LHCN-M2 (cell line): ENCODE data around the gene LRRN1. TPM values are rescaled to one million over a fixed set of nuclear protein-coding genes. Genes with fewer than 3 reads are reported as not detected.

Experiments
- DNase-seq: peaks from one replicate; pipeline ENCODE4 v3.0.0-alpha.2; 2012; ENCODE audit warnings: low read depth
- polyA plus RNA-seq: library from polyadenylated mRNA; unstranded; fragments of >200 nt; gene quantifications from one replicate; pipeline ENCODE4 v1.2.1, GENCODE V29; 2012; ENCODE audit warnings: missing spikeins
- total RNA-seq: library from RNA; depleted of rRNA; stranded (reverse); fragments of >200 nt; gene quantifications from 2 replicates; pipeline ENCODE4 v1.2.3, GENCODE V29; 2014; rRNA removed

Gene LRRN1
- not detected in 2 replicates for total RNA-seq
- polyA plus RNA-seq: not detected

GRCh38 chr3:3799173-3800079 lies at the start of gene LRRN1:
TSS of gene LRRN1 (plus strand) at chr3:3799431. CDS start at chr3:3844642, 45,211 bp downstream.
- no peak for DNase-seq

GRCh38 chr3:3753416-3753815 lies 45.8 kb upstream of the LRRN1 start:
- DNase-seq: no peak

DNA sequence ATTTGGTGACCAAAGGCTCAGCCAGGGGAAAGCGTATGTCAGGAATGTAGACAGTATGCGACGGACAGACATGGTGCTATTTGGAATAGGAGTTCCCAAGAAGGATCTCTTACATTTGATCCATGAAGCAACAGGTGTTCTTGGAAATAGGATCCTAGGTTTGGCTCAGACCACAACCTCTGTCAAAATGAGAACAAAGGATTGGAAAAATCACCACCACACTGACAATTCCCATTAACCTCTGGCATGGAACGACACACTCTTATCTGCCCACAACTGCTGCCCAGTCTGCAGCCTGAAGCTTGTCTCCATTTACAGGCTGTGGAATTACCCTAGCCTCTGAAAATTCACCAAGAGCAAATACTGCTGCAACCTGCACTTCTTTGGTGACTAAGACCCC lies 33.6 kb upstream of the LRRN1 start:
- no peak for DNase-seq

DNA sequence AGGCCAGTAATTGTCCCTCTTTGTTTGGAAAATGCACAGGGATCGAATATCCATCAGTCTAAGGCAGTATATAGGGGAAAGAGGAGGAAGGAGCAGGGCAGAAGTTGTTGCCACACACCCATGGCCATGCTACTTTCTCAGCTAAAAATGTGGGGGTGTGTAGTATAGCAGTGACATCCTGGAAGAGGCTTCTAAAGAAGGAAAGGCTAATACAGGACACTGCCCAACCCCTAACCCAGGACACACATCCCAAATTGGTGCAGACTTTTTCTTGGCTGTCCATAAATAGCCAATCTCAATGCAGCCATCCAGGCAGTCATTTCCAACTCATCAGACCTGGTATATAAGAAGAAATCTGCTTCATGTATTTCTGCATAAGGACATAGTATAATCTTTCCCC lies 33.1 kb upstream of the LRRN1 start:
- no peak for DNase-seq

DNA sequence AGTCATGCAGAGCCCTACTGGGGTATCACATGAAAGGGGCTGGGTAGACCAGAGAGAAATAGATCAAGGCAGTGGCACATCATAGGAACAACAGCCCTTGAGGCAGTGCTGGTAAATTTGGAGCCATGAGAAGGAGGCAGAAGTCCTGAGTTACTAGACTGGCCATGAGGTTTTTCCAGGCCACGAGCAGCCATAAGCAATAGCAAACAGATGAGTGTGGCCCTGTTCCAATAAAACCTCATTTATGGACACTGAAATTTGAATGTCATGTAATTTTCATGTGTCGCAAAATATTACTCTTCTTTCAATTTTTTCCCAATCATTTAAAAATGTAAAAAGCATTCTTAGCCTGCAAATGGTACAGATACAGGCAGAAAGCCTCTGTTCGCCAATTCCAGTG lies 28.1 kb upstream of the LRRN1 start:
- DNase-seq: no peak

DNA sequence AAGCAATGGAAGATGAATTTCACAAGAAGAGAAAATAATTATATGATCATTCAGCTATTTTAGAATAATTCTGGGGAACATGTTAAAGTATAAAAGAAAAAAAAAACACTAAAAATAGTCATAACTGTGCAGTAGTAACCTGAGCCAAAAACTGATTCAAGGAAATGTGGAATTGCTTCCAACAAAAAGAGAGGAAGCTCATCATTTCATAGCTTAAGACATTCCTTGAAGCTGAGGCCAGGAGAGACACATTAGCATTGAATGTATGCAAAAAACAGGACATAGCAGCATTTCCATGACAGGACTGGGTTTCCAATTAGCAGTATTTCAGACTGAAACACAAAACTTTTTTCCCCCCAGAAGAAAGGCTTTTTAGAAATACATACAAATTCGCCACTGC lies 27.7 kb upstream of the LRRN1 start:
- no peak for DNase-seq

DNA sequence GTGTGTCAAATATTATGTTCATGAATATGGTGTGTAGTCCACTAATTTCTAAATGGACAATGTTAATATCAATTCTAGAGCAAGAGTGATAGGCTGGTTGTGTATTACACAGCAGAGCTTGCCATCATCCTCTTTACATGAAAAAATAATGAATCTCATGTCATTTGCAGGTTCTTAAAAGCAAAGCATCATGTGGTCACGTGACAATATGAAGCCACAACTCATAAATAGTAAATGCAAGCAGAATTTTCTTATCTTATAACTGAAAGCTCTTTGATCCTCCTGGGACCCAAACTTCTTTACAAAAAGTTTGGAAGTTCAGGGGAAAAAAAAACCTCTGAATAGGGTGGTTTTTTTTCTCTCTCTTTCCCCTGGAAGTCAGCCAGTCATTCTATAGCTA lies 26.9 kb upstream of the LRRN1 start:
- no peak for DNase-seq

GRCh38 chr3:3772920-3773319 lies 26.3 kb upstream of the LRRN1 start:
- DNase-seq: no peak

DNA sequence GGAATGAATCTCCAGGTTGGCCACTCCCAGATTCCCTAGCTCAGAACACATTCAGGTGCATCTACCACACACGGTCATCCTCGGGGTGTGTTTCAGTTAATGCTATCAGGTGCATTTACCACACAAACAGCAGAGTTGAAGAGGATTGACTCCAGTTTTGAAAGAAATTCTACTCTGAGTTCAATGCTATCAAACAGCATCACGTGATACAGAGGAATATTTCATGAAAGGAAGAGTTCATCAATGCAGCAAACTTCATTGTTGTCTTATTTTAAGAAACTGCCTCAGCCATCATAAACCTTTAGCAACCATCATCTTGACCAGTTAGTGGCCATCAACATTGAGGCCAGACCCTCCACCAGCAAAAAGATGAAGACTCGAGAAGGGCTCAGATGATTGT lies 22.6 kb upstream of the LRRN1 start:
- no peak for DNase-seq

DNA sequence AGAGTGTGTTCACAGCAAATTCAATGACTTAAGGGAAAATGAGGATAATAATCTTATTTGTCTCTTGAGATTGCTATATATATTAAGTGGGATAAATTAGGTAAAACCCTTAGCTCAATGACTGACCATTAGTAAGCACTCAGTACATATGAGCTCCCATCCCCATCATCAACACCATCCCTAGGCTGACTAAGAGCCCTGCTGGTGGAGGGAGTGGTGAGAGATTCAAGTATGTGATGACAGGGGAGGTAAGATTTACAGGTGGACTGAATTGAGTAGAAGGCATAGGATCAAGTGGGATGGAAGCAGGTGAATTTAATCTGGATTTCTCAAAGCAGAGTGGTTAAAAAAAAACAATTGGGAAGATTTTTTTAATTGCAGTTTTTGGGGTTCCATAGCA lies 21.0 kb upstream of the LRRN1 start:
- DNase-seq: no peak

- no peak for DNase-seq
These were observed 20.5 kb upstream of the LRRN1 start for GRCh38 chr3:3778641-3779270.

- no peak for DNase-seq
These were observed 16.8 kb upstream of the LRRN1 start for GRCh38 chr3:3782457-3782856.

GRCh38 chr3:3783210-3783609 lies 16.0 kb upstream of the LRRN1 start:
- DNase-seq: no peak

- DNase-seq: no peak
These were observed 15.5 kb upstream of the LRRN1 start for GRCh38 chr3:3783696-3784095.

- DNase-seq: no peak
These were observed 6.8 kb upstream of the LRRN1 start for GRCh38 chr3:3792391-3792790.

- no peak for DNase-seq
These were observed 559 bp upstream of the LRRN1 start for GRCh38 chr3:3798631-3799113.

DNA sequence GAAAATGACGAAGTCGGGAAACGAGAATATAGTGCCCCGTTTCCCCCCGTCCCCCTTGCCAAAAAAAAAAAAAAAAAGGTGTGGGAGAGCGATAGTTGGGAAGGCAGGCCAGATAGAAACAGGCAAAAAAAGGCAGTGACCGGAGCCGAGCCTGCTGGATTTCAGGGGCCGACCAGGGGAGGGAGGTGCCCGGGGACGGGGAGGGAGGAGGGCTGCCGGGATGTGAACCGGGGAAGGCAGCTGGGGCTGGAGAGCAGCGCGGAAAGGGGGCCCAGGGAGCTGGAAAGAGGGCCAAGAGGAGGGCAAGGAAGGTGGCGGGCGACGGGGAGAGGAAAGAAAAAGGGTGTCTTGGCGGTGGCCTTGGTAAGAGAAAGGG lies 837 bp downstream of the LRRN1 start:
- no peak for DNase-seq

- DNase-seq: no peak
These were observed 1.7 kb downstream of the LRRN1 start for GRCh38 chr3:3800685-3801493.

- no peak for DNase-seq
These were observed 2.2 kb downstream of the LRRN1 start for GRCh38 chr3:3801494-3801841.

DNA sequence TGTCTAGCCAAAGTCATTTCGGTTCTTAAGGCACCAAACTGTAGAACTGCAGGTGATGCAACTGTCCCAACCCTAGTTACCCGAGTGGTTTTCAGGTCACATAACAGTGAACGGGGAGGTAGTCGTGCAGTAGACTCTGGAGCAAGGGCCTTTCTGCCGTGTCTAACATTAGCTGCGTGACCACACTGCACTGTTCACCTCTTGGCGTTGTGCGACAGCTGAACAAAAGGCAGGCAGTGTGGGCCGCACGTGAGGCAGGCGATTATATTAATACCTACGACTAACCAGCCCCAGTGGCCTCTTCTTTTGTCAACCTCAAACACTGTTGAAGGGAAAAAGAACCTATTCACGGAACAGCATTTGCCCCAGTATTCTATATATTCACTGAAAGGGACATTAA lies 2.8 kb downstream of the LRRN1 start:
- DNase-seq: no peak

DNA sequence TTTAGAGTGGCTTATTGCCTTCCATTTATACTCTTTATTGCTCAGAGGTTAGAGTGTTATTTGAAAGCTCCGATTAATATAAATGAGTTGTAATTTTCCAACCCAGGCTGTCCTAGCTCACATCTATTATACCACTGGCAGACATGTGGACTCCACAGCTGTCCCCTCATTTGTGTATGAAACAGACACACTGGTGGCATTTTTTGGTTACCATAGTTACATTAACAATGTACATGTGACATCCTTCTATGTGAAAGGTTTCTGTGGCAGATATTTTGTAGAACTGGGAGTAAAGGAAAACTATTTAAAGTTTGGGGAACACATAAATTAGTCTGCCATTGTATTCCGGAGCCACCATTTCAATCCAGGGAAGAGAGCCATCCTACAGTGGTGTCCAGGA lies 5.3 kb downstream of the LRRN1 start:
- DNase-seq: no peak

DNA sequence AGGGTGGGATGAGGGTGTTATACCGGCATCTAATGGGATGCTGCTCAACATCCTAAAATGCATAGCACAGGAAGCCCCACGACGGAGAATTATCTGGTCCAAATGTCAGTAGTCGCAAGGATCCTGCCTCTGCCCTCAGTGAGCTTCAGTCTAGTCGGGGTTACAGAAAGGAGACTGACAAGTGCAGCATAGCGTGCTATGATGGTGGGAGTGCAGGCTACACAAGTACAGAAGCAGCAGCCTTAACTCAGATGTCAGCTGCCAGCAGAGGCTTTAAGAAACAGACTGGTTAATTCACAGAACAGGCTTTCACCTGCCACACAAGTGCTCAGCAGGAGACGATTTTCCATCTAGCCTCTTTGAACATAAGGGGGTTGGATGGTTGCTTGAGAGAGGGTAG lies 6.9 kb downstream of the LRRN1 start:
- DNase-seq: no peak
